ENCODE measurements around the gene LRRC23.
"Not testable (repeated sequence)": the region's sequence is repeated elsewhere in the genome, so short reads cannot be mapped to it uniquely, and the experiment has no call there.

Gene LRRC23

GRCh38 chr12:6873094-6874014 lies 31.3 kb upstream of the LRRC23 start, which contains the start of gene SPSB2:
TSS of gene SPSB2 (minus strand) at chr12:6873303. CDS start at chr12:6872901, 402 bp downstream.
- no peak for FAIRE-seq

GRCh38 chr12:6874015-6874368 lies 30.6 kb upstream of the LRRC23 start:
- FAIRE-seq: not testable (repeated sequence)

GRCh38 chr12:6879824-6880223 lies 24.8 kb upstream of the LRRC23 start:
- not testable (repeated sequence) for FAIRE-seq

- FAIRE-seq: no peak
Measured at GRCh38 chr12:6883252-6883651, 21.4 kb upstream of the LRRC23 start.

- FAIRE-seq: no peak
Measured at GRCh38 chr12:6883683-6884082, 20.9 kb upstream of the LRRC23 start.

- FAIRE-seq: no peak
Measured at GRCh38 chr12:6884539-6884938, 20.1 kb upstream of the LRRC23 start.

GRCh38 chr12:6886206-6886999 lies 18.2 kb upstream of the LRRC23 start:
- not testable (repeated sequence) for FAIRE-seq

- FAIRE-seq: no peak
Measured at GRCh38 chr12:6887460-6887859, 17.2 kb upstream of the LRRC23 start.

- FAIRE-seq: no peak
Measured at GRCh38 chr12:6888360-6888759, 16.3 kb upstream of the LRRC23 start.

- not testable (repeated sequence) for FAIRE-seq
Measured at GRCh38 chr12:6888794-6889193, 15.8 kb upstream of the LRRC23 start.

- not testable (repeated sequence) for FAIRE-seq
Measured at GRCh38 chr12:6889775-6890573, 14.6 kb upstream of the LRRC23 start.

GRCh38 chr12:6890789-6891645 lies 13.6 kb upstream of the LRRC23 start:
- FAIRE-seq: no peak

- FAIRE-seq: no peak
Measured at GRCh38 chr12:6891646-6892001, 13.0 kb upstream of the LRRC23 start.

GRCh38 chr12:6892683-6893082 lies 11.9 kb upstream of the LRRC23 start:
- not testable (repeated sequence) for FAIRE-seq

GRCh38 chr12:6894321-6894720 lies 10.3 kb upstream of the LRRC23 start:
- no peak for FAIRE-seq

- FAIRE-seq: no peak
Measured at GRCh38 chr12:6896846-6897435, 7.7 kb upstream of the LRRC23 start.

GRCh38 chr12:6899427-6899826 lies 5.2 kb upstream of the LRRC23 start:
- no peak for FAIRE-seq

- no peak for FAIRE-seq
Measured at GRCh38 chr12:6899837-6900519, 4.6 kb upstream of the LRRC23 start.

GRCh38 chr12:6902448-6902847 lies 2.2 kb upstream of the LRRC23 start:
- FAIRE-seq: no peak

- FAIRE-seq: no peak
Measured at GRCh38 chr12:6903722-6904121, 900 bp upstream of the LRRC23 start.

Data from islet of Langerhans (tissue), 1 donor.